GM21528 (cell line): Measurements from ENCODE around the gene SYT5.

Source experiments
- ATAC-seq: cut with Tn5 transposase; IDR thresholded peaks from one replicate; pipeline ENCODE4 v1.9.1; 2021; ENCODE audit warnings: mild to moderate bottlenecking, moderate library complexity; ENCODE audit not compliant: unreplicated experiment, low FRiP score

Gene SYT5

DNA sequence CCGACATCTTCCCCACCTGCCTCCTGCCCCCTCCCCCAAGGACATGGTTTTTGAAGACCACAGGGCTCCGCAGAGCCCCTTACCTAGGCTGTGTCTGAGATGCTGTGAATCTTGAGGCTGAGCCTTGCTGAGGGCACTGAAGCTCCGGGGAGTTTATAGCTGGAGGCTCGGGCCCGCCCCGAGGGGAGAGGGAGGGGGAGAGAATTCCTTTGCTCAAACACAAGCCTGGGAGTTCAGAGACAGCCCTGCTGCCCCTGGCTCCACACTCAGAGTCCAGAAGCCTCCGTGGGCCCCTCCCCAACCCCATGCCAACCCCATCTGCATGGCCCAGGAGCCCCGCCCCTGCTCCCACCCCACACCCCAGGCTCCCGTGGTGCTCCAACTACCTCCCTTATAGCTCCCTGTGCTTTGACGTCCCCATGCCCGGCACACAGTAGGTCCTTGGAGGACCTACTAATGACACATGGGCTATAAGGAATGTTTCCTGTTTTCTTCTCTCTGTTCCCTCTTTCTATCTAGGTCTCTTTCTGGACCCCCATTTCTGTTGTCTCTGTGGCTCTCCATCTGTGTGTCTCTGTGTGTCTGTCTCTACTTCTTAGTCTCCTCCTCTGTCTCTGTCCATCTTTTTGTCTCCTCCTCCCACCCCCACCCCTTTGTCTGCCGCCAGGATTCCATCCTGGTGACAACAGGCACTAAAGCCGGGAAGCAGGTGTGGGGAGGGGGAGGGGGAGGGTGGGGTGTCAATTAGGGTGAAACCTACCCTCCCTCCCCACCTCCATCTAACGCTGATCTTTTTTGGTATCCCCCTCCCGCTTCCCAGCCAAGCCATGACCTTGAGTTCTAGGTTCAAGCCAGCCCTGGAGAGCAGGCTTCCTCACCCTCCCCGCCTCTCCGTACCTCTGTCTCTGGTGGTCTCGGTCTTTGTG, 30.7 kb downstream of the SYT5 start, which contains the start of gene TNNT1:
TNNT1 (minus strand) TSS at position 129 of the 926 bp plus-strand sequence. CDS start 2,049 bp downstream, outside the sequence.
- ATAC-seq, result no peak

GRCh38 chr19:55147545-55148251, 32.4 kb downstream of the SYT5 start:
- no peak for ATAC-seq

- no peak for ATAC-seq
Measured at GRCh38 chr19:55146705-55147273, 33.3 kb downstream of the SYT5 start.

DNA sequence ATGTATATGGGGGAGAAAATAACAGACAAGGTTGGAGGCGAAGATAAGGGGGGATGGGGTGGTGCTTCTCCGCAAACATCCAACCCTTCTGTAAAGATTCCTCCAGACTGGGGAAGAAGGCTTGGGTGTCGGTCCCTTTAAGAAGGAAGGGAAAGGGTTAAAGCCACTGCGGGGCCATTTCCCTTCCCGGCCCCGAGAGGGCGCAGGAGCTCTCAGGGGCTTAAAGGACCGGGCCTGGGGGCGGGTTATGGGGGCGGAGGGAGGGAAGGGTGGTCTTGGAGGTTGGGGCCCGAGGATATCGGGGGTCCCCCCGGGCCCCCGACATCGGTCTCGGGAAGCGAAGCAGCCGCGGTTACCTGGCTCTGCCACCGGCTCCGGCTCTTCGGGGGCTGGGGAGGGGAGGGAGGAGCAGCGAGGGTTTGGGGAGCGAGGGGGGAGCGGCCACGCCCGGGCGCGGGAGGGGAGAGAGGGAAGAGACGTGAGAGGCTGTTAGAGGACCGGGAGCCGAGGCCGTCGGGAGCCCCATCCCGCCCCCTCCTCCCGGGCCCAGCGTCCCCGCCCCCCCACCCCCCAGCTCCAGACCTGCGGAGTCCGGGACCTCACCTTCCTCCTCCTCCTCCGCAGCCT, 33.9 kb downstream of the SYT5 start:
- ATAC-seq, result no peak

DNA sequence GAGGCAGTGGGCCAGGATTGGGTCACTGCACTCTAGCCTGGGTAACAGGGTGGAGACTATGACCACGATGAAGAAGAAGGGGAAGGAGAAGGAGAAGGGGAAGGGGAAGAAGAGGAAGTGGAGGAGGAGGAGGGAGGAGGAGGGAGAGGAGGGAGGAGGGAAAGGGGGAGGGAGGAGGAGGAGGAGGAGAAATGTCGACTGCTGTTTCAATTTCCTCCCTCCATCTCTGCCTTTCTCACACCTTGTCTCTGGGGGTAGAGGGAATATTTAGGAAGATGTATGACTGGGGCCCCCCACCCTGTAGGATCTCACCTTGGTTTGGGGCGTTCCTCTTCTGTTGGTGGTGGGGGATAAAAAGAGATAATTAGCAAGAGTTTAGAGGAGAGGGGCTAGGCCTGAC, 34.9 kb downstream of the SYT5 start:
- no peak for ATAC-seq

DNA sequence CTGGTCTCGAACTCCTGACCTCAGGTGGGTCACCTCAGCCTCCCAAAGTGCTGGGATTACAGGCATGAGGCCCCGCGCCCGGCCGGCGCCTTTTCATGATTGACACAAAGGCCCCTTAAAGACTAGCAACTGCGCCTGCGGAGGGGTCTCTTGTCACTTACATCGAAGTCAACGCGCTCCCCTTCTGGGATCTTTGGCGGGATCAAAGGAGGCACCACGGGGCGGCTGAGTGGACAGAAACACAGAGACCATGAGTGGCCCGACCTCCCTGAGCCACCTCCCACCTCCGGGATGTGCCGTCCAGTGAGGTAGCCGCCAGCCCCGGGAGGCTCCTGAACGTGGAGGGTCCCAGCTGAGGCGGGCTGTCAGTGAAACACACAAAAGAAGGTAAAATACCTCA, 38.4 kb downstream of the SYT5 start:
- ATAC-seq, result no peak

- ATAC-seq, result no peak
Measured at GRCh38 chr19:55137915-55138314, 42.2 kb downstream of the SYT5 start.

DNA sequence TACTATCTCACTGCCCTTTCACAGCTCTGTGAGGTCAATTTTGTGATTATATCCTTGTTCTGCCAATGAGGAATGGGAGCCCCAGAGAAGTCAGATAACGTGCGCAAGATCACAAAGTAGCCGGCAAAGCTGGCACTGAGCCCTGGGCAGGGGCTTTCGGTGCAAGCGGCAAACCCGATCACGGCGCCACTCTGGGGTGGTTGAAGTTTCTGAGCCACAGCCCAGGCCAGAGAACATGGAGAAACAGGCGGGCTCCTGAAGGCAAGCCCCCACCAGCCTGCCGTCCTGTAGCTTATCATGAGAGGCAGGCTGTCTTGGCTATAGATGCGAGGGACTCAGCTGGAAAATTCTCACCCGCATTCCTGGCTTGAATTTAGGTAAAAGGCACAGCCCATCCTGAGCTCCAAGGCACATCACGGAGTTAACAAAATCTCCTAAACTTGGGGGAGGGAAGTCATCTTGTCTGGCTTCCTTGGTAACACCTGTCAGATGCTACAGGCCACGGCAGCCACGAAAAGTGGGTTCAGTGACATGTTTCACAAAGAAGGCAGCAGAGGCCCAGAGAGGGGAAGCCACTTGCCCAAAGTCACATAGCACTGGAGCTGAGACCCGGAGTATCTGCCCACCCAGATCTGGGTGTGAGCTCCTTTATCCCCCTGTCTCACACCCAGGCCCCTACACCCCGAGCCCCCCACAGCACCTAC, 43.5 kb downstream of the SYT5 start:
- no peak for ATAC-seq

- ATAC-seq, result no peak
Measured at GRCh38 chr19:55134736-55135135, 45.4 kb downstream of the SYT5 start.

- ATAC-seq, result no peak
Measured at GRCh38 chr19:55133639-55134444, 46.2 kb downstream of the SYT5 start.

DNA sequence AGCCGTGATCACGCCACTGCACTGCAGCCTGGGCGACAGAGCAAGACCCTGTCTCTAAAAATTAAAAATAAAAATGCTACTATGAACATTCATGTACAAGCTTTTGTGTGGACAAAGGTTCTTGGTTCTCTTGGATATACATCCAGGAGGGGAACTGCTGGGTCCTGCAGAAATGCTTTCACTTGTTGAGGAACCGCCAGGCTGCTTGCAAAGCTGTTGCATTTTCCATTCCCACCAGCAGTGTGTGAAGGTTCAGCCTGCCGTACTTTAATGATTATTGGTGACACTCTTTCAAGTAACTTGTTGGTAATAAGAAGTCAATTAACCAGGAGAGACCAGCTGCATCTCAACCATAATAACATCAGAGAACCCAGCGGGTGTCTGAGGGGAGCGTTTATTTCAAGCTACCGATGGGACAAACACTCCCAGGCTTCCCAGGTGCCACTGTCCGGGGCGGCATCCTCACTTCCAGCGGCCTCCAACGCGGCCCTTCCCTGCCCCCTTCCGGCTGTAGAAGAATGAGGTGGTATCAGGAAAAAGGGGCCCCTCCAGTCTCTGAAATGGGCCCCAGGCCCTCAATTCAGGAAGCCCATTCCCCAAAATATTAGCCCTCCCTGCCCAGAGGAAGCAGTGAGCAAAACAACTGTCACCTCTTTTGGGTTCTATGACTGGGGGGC, 47.5 kb downstream of the SYT5 start:
- no peak for ATAC-seq

DNA sequence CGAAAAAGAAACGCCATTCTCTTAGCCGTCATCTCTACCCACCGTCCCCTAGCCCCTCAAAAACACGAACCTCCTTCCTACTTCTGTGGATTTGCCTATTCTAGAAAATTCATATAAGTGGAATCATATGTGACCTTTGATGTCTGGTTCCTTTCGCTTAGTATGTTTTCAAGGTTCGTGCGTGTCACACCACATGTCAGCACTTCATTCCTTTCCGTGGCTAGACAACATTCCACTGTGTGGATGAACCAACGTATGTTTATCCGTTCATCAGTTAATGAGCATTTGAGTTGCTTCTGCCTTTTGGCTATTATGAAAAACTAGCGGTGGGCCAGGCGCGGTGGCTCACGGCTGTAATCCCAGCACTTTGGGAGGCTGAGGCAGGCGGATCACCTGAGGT, 48.7 kb downstream of the SYT5 start:
- no peak for ATAC-seq
